ENCODE data around the gene INPP4B. TPM values are rescaled to one million over a fixed set of nuclear protein-coding genes. Genes with fewer than 3 reads are reported as not detected.

Gene INPP4B
- total RNA-seq, 1 experiment from 2014 or later = 0.07 TPM

DNA sequence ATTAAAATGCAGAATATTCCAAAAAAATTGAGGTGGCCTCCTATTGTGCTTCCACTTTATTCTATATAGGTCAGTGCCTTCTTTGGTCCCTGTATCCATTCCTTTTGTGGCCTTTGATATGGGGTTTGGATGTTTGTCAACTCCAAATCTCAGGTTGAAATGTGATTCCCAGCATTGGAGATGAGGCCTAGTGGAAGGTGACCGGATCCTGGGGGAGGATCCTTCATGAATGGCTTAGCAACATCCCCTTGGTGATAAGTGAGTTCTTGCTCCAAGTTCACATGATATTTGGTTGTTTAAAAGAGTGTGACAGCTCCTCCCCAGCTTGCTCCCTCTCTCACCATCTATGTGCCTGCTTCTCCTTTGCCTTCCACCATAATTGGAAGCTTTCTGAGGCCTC is 380.6 kb downstream of the INPP4B start:
- no CpG with 5 or more reads among the region's 1 CpG for WGBS (ENCODE audit: extremely low coverage, insufficient read length, low lambda C conversion rate)
- H3K79me1 ChIP-seq (ENCODE audit: insufficient read depth, low read depth, low read length, poor library complexity, severe bottlenecking) = no peaks in the 10 kb centered on the region

More for the DNA sequence above, 380.6 kb downstream of the INPP4B start:
- no peak overlapping the region for H2BK5ac ChIP-seq (ENCODE audit: insufficient read length, low read length)
- H4K20me1 ChIP-seq (ENCODE audit: control insufficient read depth, insufficient read depth, insufficient read length) = no peaks in the 10 kb centered on the region
- Mint-ChIP-seq H3K36me3 (ENCODE audit: insufficient read depth in 1 of 3, low read depth in 3 of 3) (no peaks in the 10 kb centered on the region), H3K4me1 (no peaks in the 10 kb centered on the region), H3K27me3 (ENCODE audit: low read depth) (no peaks in the 10 kb centered on the region; the same call in 1 of the 2 replicates), H3K9me3 (no peaks in the 10 kb centered on the region), H3K4me3 (no peak overlapping the region), H3K27ac (no peak overlapping the region)
- no peak overlapping the region for H3K18ac ChIP-seq (ENCODE audit: insufficient read length, low read depth, low read length)
- H4K5ac ChIP-seq (ENCODE audit: insufficient read length, low read depth, low read length) = no peak overlapping the region
- TF ChIP-seq, protein P1, sequence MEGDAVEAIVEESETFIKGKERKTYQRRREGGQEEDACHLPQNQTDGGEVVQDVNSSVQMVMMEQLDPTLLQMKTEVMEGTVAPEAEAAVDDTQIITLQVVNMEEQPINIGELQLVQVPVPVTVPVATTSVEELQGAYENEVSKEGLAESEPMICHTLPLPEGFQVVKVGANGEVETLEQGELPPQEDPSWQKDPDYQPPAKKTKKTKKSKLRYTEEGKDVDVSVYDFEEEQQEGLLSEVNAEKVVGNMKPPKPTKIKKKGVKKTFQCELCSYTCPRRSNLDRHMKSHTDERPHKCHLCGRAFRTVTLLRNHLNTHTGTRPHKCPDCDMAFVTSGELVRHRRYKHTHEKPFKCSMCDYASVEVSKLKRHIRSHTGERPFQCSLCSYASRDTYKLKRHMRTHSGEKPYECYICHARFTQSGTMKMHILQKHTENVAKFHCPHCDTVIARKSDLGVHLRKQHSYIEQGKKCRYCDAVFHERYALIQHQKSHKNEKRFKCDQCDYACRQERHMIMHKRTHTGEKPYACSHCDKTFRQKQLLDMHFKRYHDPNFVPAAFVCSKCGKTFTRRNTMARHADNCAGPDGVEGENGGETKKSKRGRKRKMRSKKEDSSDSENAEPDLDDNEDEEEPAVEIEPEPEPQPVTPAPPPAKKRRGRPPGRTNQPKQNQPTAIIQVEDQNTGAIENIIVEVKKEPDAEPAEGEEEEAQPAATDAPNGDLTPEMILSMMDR (conservative IDR thresholded peaks at IDR 0.05) = no peak
- H3K23me2 ChIP-seq (ENCODE audit: insufficient read length, low read depth, low read length, poor library complexity, severe bottlenecking) = no peaks in the 10 kb centered on the region
- H2AK5ac ChIP-seq (ENCODE audit: insufficient read length, low read length) = no peak overlapping the region
- no peak overlapping the region for H2AFZ ChIP-seq (ENCODE audit: low read length)
- no peak overlapping the region for H3K4ac ChIP-seq (ENCODE audit: low read depth, low read length)
- no peak overlapping the region for H4K8ac ChIP-seq (replicated peaks; ENCODE audit: insufficient read length, low read depth, low read length)
- no peak overlapping the region for H2BK120ac ChIP-seq (ENCODE audit: low read depth, low read length, poor library complexity, severe bottlenecking)
- no peaks in the 10 kb centered on the region for H3K79me2 ChIP-seq (ENCODE audit: insufficient read depth, low read length)
- H3K14ac ChIP-seq (ENCODE audit: insufficient read depth, low read length) = no peak overlapping the region
- H2BK15ac ChIP-seq (ENCODE audit: low read depth, low read length) = no peak overlapping the region
- no peak overlapping the region for H3K4me2 ChIP-seq (ENCODE audit: insufficient read depth, insufficient read length, low read length)
- no peak overlapping the region for H3K23ac ChIP-seq (ENCODE audit: insufficient read length, low read depth, low read length)
- no peaks in the 10 kb centered on the region for H3K27me3 ChIP-seq (ENCODE audit: insufficient read depth, low read length)
- H3K27ac ChIP-seq (ENCODE audit: insufficient read length, low read depth, low read length) = no peak overlapping the region
- H4K91ac ChIP-seq (ENCODE audit: insufficient read length, low read depth, low read length) = no peak overlapping the region
- no peaks in the 10 kb centered on the region for H3K4me1 ChIP-seq (ENCODE audit: insufficient read depth, low read length)
- H3T11ph ChIP-seq (ENCODE audit: low read length) = no peak overlapping the region
- H2BK20ac ChIP-seq (ENCODE audit: low read depth, low read length, poor library complexity, severe bottlenecking) = no peak overlapping the region
- no peaks in the 10 kb centered on the region for H3K9me3 ChIP-seq (ENCODE audit: control insufficient read depth, low read depth, low read length)
- no peak for DNase-seq
- H3K56ac ChIP-seq (ENCODE audit: insufficient read length, low read depth, low read length) = no peak overlapping the region
- no peak overlapping the region for H3K9ac ChIP-seq (ENCODE audit: extremely low read depth, insufficient read length, low read length)
- H2BK12ac ChIP-seq (ENCODE audit: insufficient read length, low read depth, low read length) = no peak overlapping the region

Measured in H9 (cell line).